ENCODE data around the gene DPYSL3.

DNA sequence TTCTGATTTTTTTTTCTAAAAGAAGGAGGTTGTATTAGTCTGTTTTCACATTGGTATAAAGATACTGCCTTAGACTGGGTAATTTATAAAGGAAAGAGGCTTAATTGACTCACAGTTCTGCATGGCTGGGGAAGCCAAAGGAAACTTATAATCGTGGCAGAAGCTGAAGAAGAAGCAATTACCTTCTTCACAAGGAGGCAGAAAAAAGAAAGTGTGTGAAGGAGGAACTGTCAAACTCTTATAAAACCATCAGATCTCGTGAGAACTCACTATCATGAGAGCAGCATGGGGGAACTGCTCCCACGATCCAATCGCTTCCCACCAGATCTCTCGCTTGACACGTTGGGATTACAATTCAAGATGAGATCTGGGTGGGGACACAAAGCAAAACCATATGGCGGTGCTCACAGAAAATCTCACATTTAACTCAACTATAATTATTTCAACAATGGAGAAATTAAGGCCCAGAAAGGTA lies 27.1 kb downstream of the DPYSL3 start:
- TF ChIP-seq, protein P1, sequence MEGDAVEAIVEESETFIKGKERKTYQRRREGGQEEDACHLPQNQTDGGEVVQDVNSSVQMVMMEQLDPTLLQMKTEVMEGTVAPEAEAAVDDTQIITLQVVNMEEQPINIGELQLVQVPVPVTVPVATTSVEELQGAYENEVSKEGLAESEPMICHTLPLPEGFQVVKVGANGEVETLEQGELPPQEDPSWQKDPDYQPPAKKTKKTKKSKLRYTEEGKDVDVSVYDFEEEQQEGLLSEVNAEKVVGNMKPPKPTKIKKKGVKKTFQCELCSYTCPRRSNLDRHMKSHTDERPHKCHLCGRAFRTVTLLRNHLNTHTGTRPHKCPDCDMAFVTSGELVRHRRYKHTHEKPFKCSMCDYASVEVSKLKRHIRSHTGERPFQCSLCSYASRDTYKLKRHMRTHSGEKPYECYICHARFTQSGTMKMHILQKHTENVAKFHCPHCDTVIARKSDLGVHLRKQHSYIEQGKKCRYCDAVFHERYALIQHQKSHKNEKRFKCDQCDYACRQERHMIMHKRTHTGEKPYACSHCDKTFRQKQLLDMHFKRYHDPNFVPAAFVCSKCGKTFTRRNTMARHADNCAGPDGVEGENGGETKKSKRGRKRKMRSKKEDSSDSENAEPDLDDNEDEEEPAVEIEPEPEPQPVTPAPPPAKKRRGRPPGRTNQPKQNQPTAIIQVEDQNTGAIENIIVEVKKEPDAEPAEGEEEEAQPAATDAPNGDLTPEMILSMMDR (IDR thresholded peaks at IDR 0.05) = no peak
- no peak for TF ChIP-seq POLR2A (IDR thresholded peaks at IDR 0.05)

All from body of pancreas (tissue), 4 donors.